HG03095 (cell line): ENCODE measurements around the gene KDM6B.

ENCODE experiments used
- ATAC-seq: cut with Tn5 transposase; IDR thresholded peaks from one replicate; pipeline ENCODE4 v1.9.1; 2021; ENCODE audit warnings: moderate library complexity; ENCODE audit not compliant: unreplicated experiment

The KDM6B gene

GRCh38 chr17:7822126-7822525 is 11.9 kb upstream of the KDM6B start:
- ATAC-seq: no peak

GRCh38 chr17:7823581-7824001 is 10.4 kb upstream of the KDM6B start:
- no peak for ATAC-seq

GRCh38 chr17:7824021-7824924 is 9.7 kb upstream of the KDM6B start:
- ATAC-seq: no peak

- no peak for ATAC-seq
Observed at GRCh38 chr17:7825206-7825990, 8.6 kb upstream of the KDM6B start.

GRCh38 chr17:7830616-7831015 is 3.4 kb upstream of the KDM6B start:
- no peak for ATAC-seq

GRCh38 chr17:7831233-7831632 is 2.8 kb upstream of the KDM6B start:
- no peak for ATAC-seq

GRCh38 chr17:7832431-7832830 is 1.6 kb upstream of the KDM6B start:
- ATAC-seq: no peak

GRCh38 chr17:7833011-7833794 is 814 bp upstream of the KDM6B start:
- ATAC-seq: no peak

GRCh38 chr17:7834542-7834956 is 532 bp downstream of the KDM6B start:
- no peak for ATAC-seq

- ATAC-seq: peak; percentile 37
Observed at GRCh38 chr17:7834957-7835813, 1.2 kb downstream of the KDM6B start.

GRCh38 chr17:7835814-7836595 is 2.0 kb downstream of the KDM6B start:
- ATAC-seq: peak; percentile 20

- ATAC-seq: no peak
Observed at GRCh38 chr17:7836596-7837407, 2.8 kb downstream of the KDM6B start.

- ATAC-seq: no peak
Observed at GRCh38 chr17:7837408-7838088, 3.5 kb downstream of the KDM6B start.

GRCh38 chr17:7838090-7839075 is 4.4 kb downstream of the KDM6B start:
- ATAC-seq: no peak

GRCh38 chr17:7839190-7839875 is 5.3 kb downstream of the KDM6B start:
- no peak for ATAC-seq

GRCh38 chr17:7839876-7840261 is 5.9 kb downstream of the KDM6B start:
- no peak for ATAC-seq
